ENCODE results near the gene RTP1.
"Not testable (repeated sequence)": the region's sequence is repeated elsewhere in the genome, so short reads cannot be mapped to it uniquely, and the experiment has no call there.

DNA sequence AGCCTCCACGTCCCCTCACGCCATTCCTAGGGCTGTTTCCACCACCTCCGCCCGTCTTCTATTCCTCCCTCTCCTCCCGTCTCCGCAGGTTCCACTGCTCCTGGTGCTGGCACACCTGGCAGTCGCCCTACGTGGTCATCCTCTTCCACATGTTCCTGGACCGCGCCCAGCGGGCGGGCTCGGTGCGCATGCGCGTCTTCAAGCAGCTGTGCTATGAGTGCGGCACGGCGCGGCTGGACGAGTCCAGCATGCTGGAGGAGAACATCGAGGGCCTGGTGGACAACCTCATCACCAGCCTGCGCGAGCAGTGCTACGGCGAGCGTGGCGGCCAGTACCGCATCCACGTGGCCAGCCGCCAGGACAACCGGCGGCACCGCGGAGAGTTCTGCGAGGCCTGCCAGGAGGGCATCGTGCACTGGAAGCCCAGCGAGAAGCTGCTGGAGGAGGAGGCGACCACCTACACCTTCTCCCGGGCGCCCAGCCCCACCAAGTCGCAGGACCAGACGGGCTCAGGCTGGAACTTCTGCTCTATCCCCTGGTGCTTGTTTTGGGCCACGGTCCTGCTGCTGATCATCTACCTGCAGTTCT, 2.3 kb downstream of the RTP1 start:
- not testable (repeated sequence) for TF ChIP-seq SUZ12 (IDR thresholded peaks at IDR 0.05); ZNF384 (IDR thresholded peaks at IDR 0.05); TARDBP (IDR thresholded peaks at IDR 0.05); NFRKB (IDR thresholded peaks at IDR 0.05); SP1 (IDR thresholded peaks at IDR 0.05); L3MBTL2 (conservative IDR thresholded peaks at IDR 0.05); FOXM1 (IDR thresholded peaks at IDR 0.05; ENCODE audit: borderline replicate concordance); CTBP1 (IDR thresholded peaks at IDR 0.05; ENCODE audit: borderline replicate concordance); FOXK2 (IDR thresholded peaks at IDR 0.05); BHLHE40 (IDR thresholded peaks at IDR 0.05; ENCODE audit: borderline replicate concordance); FOXA1 (IDR thresholded peaks at IDR 0.05); ELF4 (IDR thresholded peaks at IDR 0.05); LEF1 (IDR thresholded peaks at IDR 0.05; ENCODE audit: borderline replicate concordance)
- TF ChIP-seq, protein P1, sequence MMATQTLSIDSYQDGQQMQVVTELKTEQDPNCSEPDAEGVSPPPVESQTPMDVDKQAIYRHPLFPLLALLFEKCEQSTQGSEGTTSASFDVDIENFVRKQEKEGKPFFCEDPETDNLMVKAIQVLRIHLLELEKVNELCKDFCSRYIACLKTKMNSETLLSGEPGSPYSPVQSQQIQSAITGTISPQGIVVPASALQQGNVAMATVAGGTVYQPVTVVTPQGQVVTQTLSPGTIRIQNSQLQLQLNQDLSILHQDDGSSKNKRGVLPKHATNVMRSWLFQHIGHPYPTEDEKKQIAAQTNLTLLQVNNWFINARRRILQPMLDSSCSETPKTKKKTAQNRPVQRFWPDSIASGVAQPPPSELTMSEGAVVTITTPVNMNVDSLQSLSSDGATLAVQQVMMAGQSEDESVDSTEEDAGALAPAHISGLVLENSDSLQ (IDR thresholded peaks at IDR 0.05): not testable (repeated sequence)

All from HEK293T (cell line).